NCI-H1092 treated with DMSO at 0.1 percent for 48 hours (cell line): ENCODE data around the gene PPP6R1.

Source experiments
- DNase-seq: peaks from one replicate; lab custom pipeline; 2025; lab: John Stamatoyannopoulos, UW

Gene PPP6R1

DNA sequence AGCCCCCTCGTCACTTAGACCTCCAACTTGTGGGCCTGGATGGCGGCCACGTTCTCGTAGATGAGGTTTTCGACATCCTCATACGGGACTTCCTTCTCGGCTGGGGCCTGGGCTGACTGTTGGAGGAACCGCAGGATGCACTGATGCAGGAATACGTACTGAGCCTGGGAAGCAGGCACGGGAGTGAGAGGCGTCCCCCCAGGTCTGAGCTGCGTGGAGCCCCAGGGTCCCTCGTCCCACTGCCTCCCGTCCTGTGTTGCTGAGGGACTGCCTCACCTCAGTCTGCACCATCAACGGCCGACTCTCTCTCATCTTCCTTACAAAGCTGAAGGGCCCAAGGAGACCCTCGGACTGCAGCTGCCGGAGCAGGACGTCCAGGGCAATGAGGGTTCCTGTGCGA, 77.1 kb downstream of the PPP6R1 start:
- DNase-seq: no peak
